Type B pancreatic cell (in vitro differentiated cells): Measurements from ENCODE around the gene ZNF831. TPM values are rescaled to one million over a fixed set of nuclear protein-coding genes. Genes with fewer than 3 reads are reported as not detected.

ENCODE experiments used
- DNase-seq: peaks from one replicate; pipeline ENCODE4 v3.0.0; 2021; ENCODE audit warnings: mixed read lengths; ENCODE audit not compliant: unreplicated experiment; ENCODE audit errors: extremely low spot score
- H3K27ac Mint-ChIP-seq: 2 replicates; pipeline ENCODE4 v1.8.0; 2021; ENCODE audit warnings: mild to moderate bottlenecking, mixed read lengths
- H3K27me3 Mint-ChIP-seq: 2 replicates; pipeline ENCODE4 v1.8.0; 2021; ENCODE audit warnings: mixed read lengths
- H3K36me3 Mint-ChIP-seq: 2 replicates; pipeline ENCODE4 v1.8.0; 2021; ENCODE audit warnings: mixed read lengths
- H3K4me1 Mint-ChIP-seq: one replicate; pipeline ENCODE4 v1.8.0; 2021; ENCODE audit warnings: mixed read lengths; ENCODE audit not compliant: unreplicated experiment
- H3K4me3 Mint-ChIP-seq: 2 replicates; pipeline ENCODE4 v1.8.0; 2021; ENCODE audit warnings: mild to moderate bottlenecking, mixed read lengths
- H3K9me3 Mint-ChIP-seq: 2 replicates; pipeline ENCODE4 v1.8.0; 2021; ENCODE audit warnings: mixed read lengths
- CTCF ChIP-seq: fragments of 200-600 bp; sonication (generic); conservative IDR thresholded peaks from 2 replicates; pipeline ENCODE4 v1.5.0; 2021; ENCODE audit warnings: antibody characterized with exemption, mild to moderate bottlenecking
- total RNA-seq: library from RNA; stranded (reverse); gene quantifications from 2 replicates; pipeline ENCODE4 v1.2.1, GENCODE V29; 2021; ENCODE audit warnings: low replicate concordance

Gene ZNF831
- total RNA-seq, 1 donor from 2014 or later = not detected

DNA sequence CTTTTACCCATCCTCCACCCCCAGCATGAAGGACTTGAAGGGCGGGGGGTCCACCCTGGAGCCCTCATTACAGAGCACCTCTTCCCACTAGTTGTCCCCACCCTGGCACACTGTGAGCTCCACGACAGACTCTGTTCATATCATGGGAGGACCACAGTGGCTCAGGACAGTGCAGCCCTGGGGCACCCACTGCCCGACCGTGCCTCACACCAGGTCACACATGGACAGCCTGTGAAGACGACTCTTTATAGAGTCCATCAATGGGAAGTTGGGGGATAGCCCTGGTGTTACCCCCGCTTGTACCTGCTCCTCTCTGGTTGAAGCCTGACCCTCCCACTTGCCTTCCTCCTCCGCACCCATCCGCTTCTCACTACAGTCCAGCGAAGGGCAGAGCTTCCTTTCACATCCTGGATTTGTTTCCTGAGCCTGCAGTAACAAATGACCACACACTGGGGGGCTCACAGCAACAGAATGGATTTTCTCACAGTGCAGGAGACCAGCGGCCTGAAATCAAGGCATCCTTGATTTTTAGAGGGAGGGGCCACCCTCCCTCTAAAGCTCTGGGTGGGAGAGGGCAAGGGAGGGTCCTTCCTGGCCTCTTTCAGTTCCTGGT is 15.5 kb downstream of the ZNF831 start:
- DNase-seq = no peak
- no peaks in the 10 kb centered on the region for H3K27me3 Mint-ChIP-seq
- no peaks in the 10 kb centered on the region for H3K36me3 Mint-ChIP-seq
- H3K4me1 Mint-ChIP-seq = no peaks in the 10 kb centered on the region
- H3K27ac Mint-ChIP-seq = no peak overlapping the region
- no peak for TF ChIP-seq CTCF
- no peaks in the 10 kb centered on the region for H3K9me3 Mint-ChIP-seq
- H3K4me3 Mint-ChIP-seq = no peak overlapping the region

DNA sequence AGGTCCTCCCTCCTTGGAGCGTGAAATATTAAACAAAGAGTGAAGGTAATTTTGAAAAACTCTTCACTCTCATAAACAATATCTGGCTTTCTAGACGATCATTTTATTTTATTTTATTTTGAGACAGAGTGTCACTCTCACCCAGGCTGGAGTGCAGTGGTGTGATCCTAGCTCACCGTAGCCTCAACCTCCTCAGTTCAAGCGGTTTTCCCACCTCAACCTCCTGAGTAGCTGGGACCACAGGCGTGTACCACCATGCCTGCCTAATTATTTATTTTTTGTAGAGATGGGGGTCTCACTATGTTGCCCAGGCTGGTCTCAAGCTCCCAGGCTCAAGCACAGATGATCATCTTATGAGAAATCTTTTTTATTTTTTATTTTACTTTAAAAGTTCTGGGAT is 16.4 kb downstream of the ZNF831 start:
- no peak for DNase-seq
- no peak for TF ChIP-seq CTCF
- no peaks in the 10 kb centered on the region for H3K27me3 Mint-ChIP-seq
- H3K4me1 Mint-ChIP-seq = no peaks in the 10 kb centered on the region
- no peaks in the 10 kb centered on the region for H3K9me3 Mint-ChIP-seq
- no peak overlapping the region for H3K27ac Mint-ChIP-seq
- H3K36me3 Mint-ChIP-seq = no peaks in the 10 kb centered on the region
- no peak overlapping the region for H3K4me3 Mint-ChIP-seq

- Mint-ChIP-seq H3K4me1 (no peaks in the 10 kb centered on the region), H3K27me3 (no peaks in the 10 kb centered on the region), H3K36me3 (no peaks in the 10 kb centered on the region), H3K9me3 (no peaks in the 10 kb centered on the region), H3K27ac (no peak overlapping the region), H3K4me3 (no peak overlapping the region)
- no peak for TF ChIP-seq CTCF
- no peak for DNase-seq
These were observed 18.3 kb downstream of the ZNF831 start for GRCh38 chr20:59181936-59182335.

GRCh38 chr20:59182401-59183044 is 18.9 kb downstream of the ZNF831 start:
- Mint-ChIP-seq H3K36me3 (no peaks in the 10 kb centered on the region), H3K9me3 (no peaks in the 10 kb centered on the region), H3K27me3 (no peaks in the 10 kb centered on the region), H3K27ac (no peak overlapping the region), H3K4me3 (no peak overlapping the region), H3K4me1 (no peaks in the 10 kb centered on the region)
- no peak for TF ChIP-seq CTCF
- DNase-seq = no peak

DNA sequence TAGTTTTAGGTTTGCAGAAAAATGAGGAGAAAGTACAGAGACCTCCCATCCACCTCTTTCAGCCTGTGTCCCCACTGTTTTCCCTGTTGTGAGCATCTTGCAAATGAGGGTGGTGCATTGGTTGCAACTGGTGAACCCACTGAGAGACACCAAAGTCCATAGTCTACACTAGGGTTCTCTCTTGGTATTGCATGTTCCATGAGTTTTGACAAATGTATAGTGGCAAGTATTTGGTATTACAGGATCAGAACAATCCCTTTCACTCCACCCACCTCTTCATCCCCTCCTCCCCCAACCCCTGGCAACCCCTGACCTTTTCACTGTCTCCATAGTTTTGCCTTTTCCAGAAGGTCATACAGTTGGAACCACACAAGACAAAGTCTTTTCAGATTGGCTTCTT is 20.1 kb downstream of the ZNF831 start:
- H3K36me3 Mint-ChIP-seq = no peaks in the 10 kb centered on the region
- no peak overlapping the region for H3K27ac Mint-ChIP-seq
- no peaks in the 10 kb centered on the region for H3K9me3 Mint-ChIP-seq
- H3K27me3 Mint-ChIP-seq = no peaks in the 10 kb centered on the region
- no peak for TF ChIP-seq CTCF
- DNase-seq = no peak
- H3K4me3 Mint-ChIP-seq = no peak overlapping the region
- H3K4me1 Mint-ChIP-seq = no peaks in the 10 kb centered on the region
